ENCODE results near the gene KCNQ1OT1. TPM values are rescaled to one million over a fixed set of nuclear protein-coding genes. Genes with fewer than 3 reads are reported as not detected.
A peak's percentile ranks its signal among the peaks of the same experiment; 100 is the strongest.

KCNQ1OT1 gene
- total and polyA plus RNA-seq, 7 donors = 0.01 to 0.56 (median 0.30) TPM

GRCh38 chr11:2714463-2714800 is 14.6 kb upstream of the KCNQ1OT1 start:
- H3K4me1 ChIP-seq = no peaks in the 10 kb centered on the region
- no peak for TF ChIP-seq CTCF (IDR thresholded peaks at IDR 0.05)
- no peak overlapping the region for H3K27ac ChIP-seq
- H3K9me3 ChIP-seq = peaks cover 4% of the 10 kb centered on the region
- intact Hi-C loops (cut with DNase I) = no loop called here
- H3K36me3 ChIP-seq (ENCODE audit: insufficient read depth in 1 of 2, low read depth in 1 of 2) = no peaks in the 10 kb centered on the region
- H3K27me3 ChIP-seq (ENCODE audit: insufficient read depth in 3 of 3, low read length in 2 of 3) = peaks cover 0 to 1% (median 0%) of the 10 kb centered on the region in 3 donors
- WGBS, 3 donors = 95 to 96% (median 95%) methylated on average over 9 of the region's 9 CpGs
- H3K4me3 ChIP-seq = no peak overlapping the region
- ATAC-seq (no peak), DNase-seq (peak; percentile 5 to 41)

- ATAC-seq (no peak), DNase-seq (peak; percentile 4 to 48)
- H3K36me3 ChIP-seq (ENCODE audit: insufficient read depth in 1 of 2, low read depth in 1 of 2) = no peaks in the 10 kb centered on the region
- no peaks in the 10 kb centered on the region for H3K4me1 ChIP-seq
- TF ChIP-seq CTCF (IDR thresholded peaks at IDR 0.05) = no peak
- intact Hi-C loops (cut with DNase I) = no loop called here
- no peak overlapping the region for H3K27ac ChIP-seq
- 86 to 96% (median 93%) methylated on average over 26 of the region's 26 CpGs for WGBS, 3 donors
- no peak overlapping the region for H3K4me3 ChIP-seq
- H3K9me3 ChIP-seq = peaks cover 4% of the 10 kb centered on the region
- peaks cover 0 to 1% (median 0%) of the 10 kb centered on the region in 3 donors for H3K27me3 ChIP-seq (ENCODE audit: insufficient read depth in 3 of 3, low read length in 2 of 3)
Observed at GRCh38 chr11:2713661-2714462, 14.1 kb upstream of the KCNQ1OT1 start.

- intact Hi-C loops (cut with DNase I) = no loop called here
- no peaks in the 10 kb centered on the region for H3K36me3 ChIP-seq (ENCODE audit: insufficient read depth in 1 of 2, low read depth in 1 of 2)
- peaks cover 5% of the 10 kb centered on the region for H3K4me1 ChIP-seq
- ATAC-seq (no peak), DNase-seq (peak in 1 of 2 donors; percentile 38)
- H3K27ac ChIP-seq = no peak overlapping the region
- H3K27me3 ChIP-seq (ENCODE audit: insufficient read depth in 3 of 3, low read length in 2 of 3) = peaks cover 0 to 1% (median 0%) of the 10 kb centered on the region in 3 donors
- H3K9me3 ChIP-seq = peaks cover 4% of the 10 kb centered on the region
- H3K4me3 ChIP-seq = no peak overlapping the region
- 89 to 92% (median 90%) methylated on average over 12 of the region's 12 CpGs for WGBS, 3 donors
- no peak for TF ChIP-seq CTCF (IDR thresholded peaks at IDR 0.05)
Observed at GRCh38 chr11:2713094-2713493, 13.3 kb upstream of the KCNQ1OT1 start.

- H3K9me3 ChIP-seq = peaks cover 4% of the 10 kb centered on the region
- H3K4me3 ChIP-seq = no peak overlapping the region
- no peaks in the 10 kb centered on the region for H3K36me3 ChIP-seq (ENCODE audit: insufficient read depth in 1 of 2, low read depth in 1 of 2)
- DNase-seq (no peak), ATAC-seq (no peak)
- H3K4me1 ChIP-seq = peaks cover 10% of the 10 kb centered on the region
- TF ChIP-seq CTCF (IDR thresholded peaks at IDR 0.05) = no peak
- WGBS, 3 donors = 95 to 98% (median 95%) methylated on average over 6 of the region's 6 CpGs
- peaks cover 0 to 1% (median 0%) of the 10 kb centered on the region in 3 donors for H3K27me3 ChIP-seq (ENCODE audit: insufficient read depth in 3 of 3, low read length in 2 of 3)
- intact Hi-C loops (cut with DNase I) = no loop called here
- H3K27ac ChIP-seq = no peak overlapping the region
Observed at GRCh38 chr11:2711161-2711560, 11.4 kb upstream of the KCNQ1OT1 start.

All from psoas muscle (tissue), 8 donors.